Stomach (tissue), 4 donors: ENCODE results near the gene PCDHB5.

Source experiments
- CTCF ChIP-seq, 7 experiments: fragments of 450-650 bp in 4 of 7; fragments of 200-600 bp in 3 of 7; sonication (generic) in 3 of 7; IDR thresholded peaks; one replicate each; pipeline ENCODE4 v1.5.1; 2016 to 2019; ENCODE audit warnings: antibody characterized with exemption in 7 of 7, control low read depth in 2 of 7, mild to moderate bottlenecking in 1 of 7
- POLR2AphosphoS5 ChIP-seq, 3 donors: sonication (generic); formaldehyde crosslinking; IDR thresholded peaks; one replicate each; pipeline ENCODE4 v1.6.1; 2016; ENCODE audit warnings: antibody characterized with exemption in 3 of 3

DNA sequence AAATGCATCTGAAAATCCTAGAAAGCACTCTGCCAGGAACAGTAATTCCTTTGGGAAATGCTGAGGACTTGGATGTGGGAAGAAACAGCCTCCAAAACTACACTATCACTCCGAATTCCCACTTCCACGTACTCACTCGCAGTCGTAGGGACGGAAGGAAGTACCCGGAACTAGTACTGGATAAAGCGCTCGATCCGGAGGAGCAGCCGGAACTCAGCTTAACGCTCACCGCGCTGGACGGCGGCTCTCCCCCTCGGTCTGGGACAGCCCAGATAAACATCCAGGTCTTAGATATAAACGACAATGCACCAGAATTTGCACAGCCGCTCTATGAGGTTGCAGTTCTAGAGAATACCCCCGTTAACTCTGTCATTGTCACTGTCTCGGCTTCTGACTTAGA, 33.9 kb upstream of the PCDHB5 start:
- TF ChIP-seq CTCF (IDR thresholded peaks at IDR 0.05) (no peak), POLR2AphosphoS5 (IDR thresholded peaks at IDR 0.05) (no peak)
